NB4 (cell line): Measurements from ENCODE around the gene DPP10.

Experiments used
- DNase-seq: peaks from one replicate; pipeline ENCODE4 v3.0.0; 2010; ENCODE audit warnings: low read depth
- H3K4me3 ChIP-seq: one replicate; pipeline ENCODE4 v1.5.1; 2011; ENCODE audit warnings: mild to moderate bottlenecking, low read depth, low read length, moderate library complexity
- CTCF ChIP-seq: IDR thresholded peaks from one replicate; pipeline ENCODE4 v1.5.1; 2012; ENCODE audit warnings: low read depth, low read length
- MAX ChIP-seq: IDR thresholded peaks from 2 replicates; pipeline ENCODE4 v1.6.1; 2011; ENCODE audit warnings: low read depth, low read length
- MYC ChIP-seq: IDR thresholded peaks from 2 replicates; pipeline ENCODE4 v1.6.1; 2011; ENCODE audit warnings: low read depth, low read length
- POLR2A ChIP-seq: IDR thresholded peaks from 2 replicates; pipeline ENCODE4 v1.6.1; 2011; ENCODE audit warnings: mild to moderate bottlenecking; ENCODE audit not compliant: insufficient read length; ENCODE audit errors: extremely low read depth

The DPP10 gene

GRCh38 chr2:114488841-114489530, 46.5 kb downstream of the DPP10 start:
- TF ChIP-seq MAX (no peak), MYC (no peak), POLR2A (no peak), CTCF (no peak)
- no peak for DNase-seq
- no peak overlapping the region for H3K4me3 ChIP-seq

- TF ChIP-seq MYC, result no peak
- TF ChIP-seq MAX, result no peak
- TF ChIP-seq POLR2A, result no peak
- TF ChIP-seq CTCF, result no peak
- DNase-seq, result no peak
Observed at GRCh38 chr2:114495046-114495445, 52.6 kb downstream of the DPP10 start.

GRCh38 chr2:114496959-114497358, 54.5 kb downstream of the DPP10 start:
- no peak overlapping the region for H3K4me3 ChIP-seq
- no peak for DNase-seq
- TF ChIP-seq MAX (no peak), POLR2A (no peak), MYC (no peak)

More at GRCh38 chr2:114495046-114495445, 52.6 kb downstream of the DPP10 start:
- no peak overlapping the region for H3K4me3 ChIP-seq

- DNase-seq, result no peak
- TF ChIP-seq MYC (no peak), POLR2A (no peak)
Observed at GRCh38 chr2:114499101-114499500, 56.7 kb downstream of the DPP10 start.

GRCh38 chr2:114507744-114508143, 65.3 kb downstream of the DPP10 start:
- no peak for DNase-seq
- no peak overlapping the region for H3K4me3 ChIP-seq
- TF ChIP-seq POLR2A, result no peak
- no peak for TF ChIP-seq CTCF
- no peak for TF ChIP-seq MYC
- no peak for TF ChIP-seq MAX

More at GRCh38 chr2:114499101-114499500, 56.7 kb downstream of the DPP10 start:
- H3K4me3 ChIP-seq, result no peak overlapping the region

GRCh38 chr2:114515882-114516281, 73.4 kb downstream of the DPP10 start:
- DNase-seq, result no peak
- TF ChIP-seq MYC (no peak), MAX (no peak), CTCF (no peak), POLR2A (no peak)
- no peak overlapping the region for H3K4me3 ChIP-seq
